Esophagus squamous epithelium (tissue), 4 donors: ENCODE data around the gene FUT9.

Source experiments
- CTCF ChIP-seq, 6 experiments: fragments of 450-650 bp in 4 of 6; fragments of 200-600 bp in 2 of 6; sonication (generic) in 2 of 6; IDR thresholded peaks; one replicate each; pipeline ENCODE4 v1.5.1; 2016 to 2019; ENCODE audit warnings: antibody characterized with exemption in 6 of 6, mild to moderate bottlenecking in 4 of 6, moderate library complexity in 4 of 6
- POLR2A ChIP-seq, 4 donors: fragments of 450-650 bp; IDR thresholded peaks; one replicate each; pipeline ENCODE4 v1.6.1; 2017; ENCODE audit warnings: antibody characterized with exemption in 4 of 4, mild to moderate bottlenecking in 4 of 4, moderate library complexity in 3 of 4

GRCh38 chr6:95967594-95967993 lies 48.2 kb upstream of the FUT9 start:
- TF ChIP-seq CTCF (IDR thresholded peaks at IDR 0.05) (no peak), POLR2A (IDR thresholded peaks at IDR 0.05) (no peak)
